A549 (cell line): ENCODE results near the gene SLC39A5. TPM values are rescaled to one million over a fixed set of nuclear protein-coding genes. Genes with fewer than 3 reads are reported as not detected.

Experiments used
- ATAC-seq, 2 experiments: fragments of 200-7000 bp in 1 of 2; fragments of >200 bp in 1 of 2; cut with Nextera tagmentation in 1 of 2; cut with Tn5 transposase in 1 of 2; 3 replicates each; pipeline versions ENCODE4 v1.8.0 to v1.9.1; 2018 to 2020; ENCODE audit warnings: mild to moderate bottlenecking in 1 of 2, moderate library complexity in 1 of 2
- CTCF ChIA-PET: fragments of 300-600 bp; sonication (Branson Sonifier 250); formaldehyde crosslinking; extraction: SDS; loops from one replicate; lab custom pipeline; 2021; ENCODE audit warnings: antibody characterized with exemption, inconsistent platforms; lab: Yijun Ruan, JAX
- POLR2A ChIA-PET: fragments of 350-600 bp; formaldehyde crosslinking; extraction: SDS; loops from one replicate; lab custom pipeline; 2021; ENCODE audit warnings: antibody characterized with exemption, inconsistent platforms; lab: Yijun Ruan, JAX
- DNase-seq, 2 experiments: peaks; one replicate each; pipeline versions ENCODE4 v3.0.0 to v3.0.0-alpha.2; 2011 to 2016; ENCODE audit warnings: low read depth in 1 of 2, low spot score in 1 of 2
- FAIRE-seq: peaks from 2 replicates; lab custom pipeline; 2011; peaks lifted over from hg19 to GRCh38; lab: Jason Lieb, UNC
- H3K27ac ChIP-seq, 2 experiments: fragments of >200 bp; sonication (Bioruptor Twin); formaldehyde crosslinking; 3 replicates each; pipeline ENCODE4 v1.5.1; 2016 to 2017
- H3K4me1 ChIP-seq: fragments of >200 bp; sonication (Bioruptor Twin); formaldehyde crosslinking; 3 replicates; pipeline ENCODE4 v1.6.1; 2016
- H3K4me2 ChIP-seq: fragments of >200 bp; sonication (Bioruptor Twin); formaldehyde crosslinking; 3 replicates; pipeline ENCODE4 v1.6.1; 2016
- H3K4me3 ChIP-seq: fragments of >200 bp; sonication (Bioruptor Twin); formaldehyde crosslinking; 3 replicates; pipeline ENCODE4 v1.5.1; 2016
- H3K9me3 ChIP-seq: fragments of >200 bp; sonication (Bioruptor Twin); formaldehyde crosslinking; 3 replicates; pipeline ENCODE4 v1.6.1; 2016
- CBX8 ChIP-seq: fragments of 200-600 bp; sonication (generic); IDR thresholded peaks from 2 replicates; pipeline ENCODE4 v1.6.1; 2016
- CEBPB ChIP-seq, 2 experiments: fragments of >200 bp in 1 of 2; sonication (Bioruptor Twin) in 1 of 2; formaldehyde crosslinking in 1 of 2; IDR thresholded peaks; 2 replicates each; pipeline ENCODE4 v1.6.1; 2012 to 2016
- CHD2 ChIP-seq: fragments of 150-350 bp; IDR thresholded peaks from 2 replicates; pipeline ENCODE4 v1.6.1; 2014; ENCODE audit warnings: low read length; ENCODE audit not compliant: partially characterized antibody
- CHD4 ChIP-seq: fragments of 200-600 bp; sonication (generic); IDR thresholded peaks from 2 replicates; pipeline ENCODE4 v1.6.1; 2016; ENCODE audit warnings: antibody characterized with exemption, mild to moderate bottlenecking, borderline replicate concordance
- EHMT2 ChIP-seq: fragments of 200-600 bp; sonication (generic); IDR thresholded peaks from 2 replicates; pipeline ENCODE4 v1.6.1; 2016; ENCODE audit warnings: antibody characterized with exemption, low read depth, mild to moderate bottlenecking, moderate library complexity
- ESRRA ChIP-seq: fragments of 150-350 bp; IDR thresholded peaks from 2 replicates; pipeline ENCODE4 v1.6.1; 2014; ENCODE audit warnings: mild to moderate bottlenecking, low read length, borderline replicate concordance
- FOSB ChIP-seq: fragments of 250-450 bp; sonication (Bioruptor Pico); IDR thresholded peaks from 2 replicates; pipeline ENCODE4 v1.5.0; 2020; ENCODE audit warnings: mild to moderate bottlenecking, moderate library complexity
- HEYL ChIP-seq: fragments of 250-450 bp; sonication (Bioruptor Pico); IDR thresholded peaks from 2 replicates; pipeline ENCODE4 v1.8.0; 2021; ENCODE audit warnings: mild to moderate bottlenecking, moderate library complexity
- HOXB13 ChIP-seq: fragments of 250-450 bp; sonication (Bioruptor Pico); IDR thresholded peaks from 2 replicates; pipeline ENCODE4 v1.5.0; 2020; ENCODE audit warnings: low read depth, mild to moderate bottlenecking, moderate library complexity
- HOXB5 ChIP-seq: fragments of 250-450 bp; sonication (Bioruptor Pico); IDR thresholded peaks from 2 replicates; pipeline ENCODE4 v1.5.0; 2020; ENCODE audit warnings: mild to moderate bottlenecking, moderate library complexity
- JUN ChIP-seq, 2 experiments: fragments of >200 bp; sonication (Bioruptor Twin); formaldehyde crosslinking; IDR thresholded peaks; 2 replicates in 1 of 2; 3 replicates in 1 of 2; pipeline ENCODE4 v1.6.1; 2016 to 2017
- JUNB ChIP-seq: fragments of >200 bp; sonication (Bioruptor Twin); formaldehyde crosslinking; IDR thresholded peaks from 2 replicates; pipeline ENCODE4 v1.6.1; 2016
- KDM5A ChIP-seq: fragments of 200-600 bp; sonication (generic); IDR thresholded peaks from 2 replicates; pipeline ENCODE4 v1.6.1; 2016; ENCODE audit warnings: antibody characterized with exemption, mild to moderate bottlenecking
- MAZ ChIP-seq: fragments of 150-350 bp; IDR thresholded peaks from 2 replicates; pipeline ENCODE4 v1.6.1; 2014; ENCODE audit warnings: antibody characterized with exemption, low read depth, low read length, borderline replicate concordance
- NPAS2 ChIP-seq: fragments of 250-450 bp; sonication (Bioruptor Pico); IDR thresholded peaks from 2 replicates; pipeline ENCODE4 v1.8.0; 2022; ENCODE audit warnings: mild to moderate bottlenecking, moderate library complexity, borderline replicate concordance
- POLR2AphosphoS2 ChIP-seq: conservative IDR thresholded peaks from 2 replicates; pipeline ENCODE4 v1.6.1; 2012; ENCODE audit warnings: low read length, improper control_type of control experiment, inconsistent platforms
- RCOR1 ChIP-seq: fragments of 150-350 bp; IDR thresholded peaks from 2 replicates; pipeline ENCODE4 v1.6.1; 2014; ENCODE audit warnings: antibody characterized with exemption, low read length, low read depth
- RNF2 ChIP-seq: fragments of 200-600 bp; sonication (generic); IDR thresholded peaks from 2 replicates; pipeline ENCODE4 v1.6.1; 2016; ENCODE audit warnings: low read depth, mild to moderate bottlenecking, antibody characterized with exemption, moderate library complexity, borderline replicate concordance
- SMC3 ChIP-seq: fragments of >200 bp; sonication (Bioruptor Twin); formaldehyde crosslinking; IDR thresholded peaks from 3 replicates; pipeline ENCODE4 v1.6.1; 2018; ENCODE audit warnings: inconsistent platforms
- ZC3H11A ChIP-seq: fragments of 450-650 bp; IDR thresholded peaks from 2 replicates; pipeline ENCODE4 v1.6.1; 2014; ENCODE audit warnings: antibody characterized with exemption, mild to moderate bottlenecking
- ZNF302 ChIP-seq: fragments of 250-450 bp; sonication (Bioruptor Pico); IDR thresholded peaks from 2 replicates; pipeline ENCODE4 v1.9.0; 2021; ENCODE audit warnings: inconsistent platforms, mild to moderate bottlenecking, moderate library complexity
- ZSCAN20 ChIP-seq: fragments of 250-450 bp; sonication (Bioruptor Pico); IDR thresholded peaks from 2 replicates; pipeline ENCODE4 v1.8.0; 2022; ENCODE audit warnings: mild to moderate bottlenecking, moderate library complexity
- WGBS: methylation state at CpG from one replicate; pipeline ENCODE4 v1.1.6; 2017; ENCODE audit errors: missing lambda C conversion rate; 5-methylcytosine and 5-hydroxymethylcytosine counted together
- polyA plus RNA-seq, 4 experiments: library from polyadenylated mRNA; depleted of rRNA in 3 of 4; stranded (reverse); fragments of >200 nt; fragmentation: RNase III in 1 of 4; extraction: RNeasy Plus Mini Kit Qiagen cat#74134 plus additional on column Dnase treatment in 1 of 4; gene quantifications; 2 replicates in 3 of 4; 3 replicates in 1 of 4; pipeline ENCODE4 v1.2.3, GENCODE V29; 2011 to 2017
- TF ChIP-seq, protein P1 (sequence below): IDR thresholded peaks from 2 replicates; pipeline ENCODE4 v1.6.1; 2012
- TF ChIP-seq, protein P2 (sequence below): fragments of 150-350 bp; IDR thresholded peaks from 2 replicates; pipeline ENCODE4 v1.6.1; 2014; ENCODE audit warnings: low read depth, mild to moderate bottlenecking, low read length
- TF ChIP-seq, protein P3 (sequence below): fragments of 450-650 bp; IDR thresholded peaks from 2 replicates; pipeline ENCODE4 v1.6.1; 2014; ENCODE audit warnings: antibody characterized with exemption
- TF ChIP-seq, protein P4 (sequence below): fragments of >200 bp; sonication (Bioruptor Twin); formaldehyde crosslinking; IDR thresholded peaks from 3 replicates; pipeline ENCODE4 v1.5.1; 2016
- TF ChIP-seq, protein P5 (sequence below): fragments of >200 bp; sonication (Bioruptor Twin); formaldehyde crosslinking; IDR thresholded peaks from 2 replicates; pipeline ENCODE4 v1.6.1; 2016
- TF ChIP-seq, protein P6 (sequence below): IDR thresholded peaks from 2 replicates; pipeline ENCODE4 v1.6.1; 2012; ENCODE audit warnings: low read depth, borderline replicate concordance
- TF ChIP-seq, protein P7 (sequence below): fragments of 250-450 bp; sonication (Bioruptor Pico); IDR thresholded peaks from 2 replicates; pipeline ENCODE4 v1.5.0; 2021; ENCODE audit warnings: mild to moderate bottlenecking, moderate library complexity, borderline replicate concordance

The SLC39A5 gene
- polyA plus RNA-seq, 2 of the 4 experiments (the other 2 are of a cell fraction) = 0.23 TPM; not detected in 1

DNA sequence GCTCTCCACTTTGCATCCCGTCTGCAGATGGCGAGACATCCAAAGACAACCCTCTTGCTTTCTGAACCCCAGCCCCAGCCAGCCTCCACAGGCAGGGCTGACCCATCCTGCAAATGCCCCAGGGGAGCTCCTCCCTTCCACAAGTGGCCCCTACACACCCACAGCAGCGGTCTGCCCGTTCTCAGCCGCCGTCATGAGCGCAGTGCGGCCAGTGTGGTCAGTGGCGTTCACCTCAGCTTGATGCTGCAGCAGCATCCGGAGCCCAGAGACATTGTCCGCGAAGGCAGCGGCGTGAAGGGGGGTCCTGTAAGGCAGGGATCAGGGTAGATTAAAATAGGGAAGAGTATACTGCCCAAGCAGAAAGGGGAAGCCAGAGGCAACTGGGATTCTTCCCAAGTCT is 14.6 kb downstream of the SLC39A5 start:
- ATAC-seq = no peak
- H3K4me1 ChIP-seq = peaks cover 19% of the 10 kb centered on the region
- no peak overlapping the region for H3K27ac ChIP-seq
- FAIRE-seq = no peak
- 96% methylated on average over 14 of the region's 14 CpGs for whole genome bisulfite sequencing
- no peak overlapping the region for H3K4me3 ChIP-seq
- CTCF ChIA-PET = interaction anchor here (0.6 to 8.4 kb wide), 6 partner anchors 8 to 26 kb away, joined by 3 to 101 read pairs (median 3); partner anchors contain the start of gene ANKRD52
- no peak for DNase-seq
- no peak overlapping the region for H3K4me2 ChIP-seq
- TF ChIP-seq CEBPB (IDR thresholded peaks at IDR 0.05) (no peak), HOXB5 (CRISPR knock-in tag) (no peak), FOSB (no peak), POLR2AphosphoS2 (no peak), CBX8 (no peak), CHD2 (no peak), ZC3H11A (no peak), HOXB13 (CRISPR knock-in tag) (no peak), EHMT2 (no peak), NPAS2 (CRISPR knock-in tag) (no peak)
- TF ChIP-seq, protein P1, sequence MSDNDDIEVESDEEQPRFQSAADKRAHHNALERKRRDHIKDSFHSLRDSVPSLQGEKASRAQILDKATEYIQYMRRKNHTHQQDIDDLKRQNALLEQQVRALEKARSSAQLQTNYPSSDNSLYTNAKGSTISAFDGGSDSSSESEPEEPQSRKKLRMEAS = no peak
- TF ChIP-seq, protein P2, sequence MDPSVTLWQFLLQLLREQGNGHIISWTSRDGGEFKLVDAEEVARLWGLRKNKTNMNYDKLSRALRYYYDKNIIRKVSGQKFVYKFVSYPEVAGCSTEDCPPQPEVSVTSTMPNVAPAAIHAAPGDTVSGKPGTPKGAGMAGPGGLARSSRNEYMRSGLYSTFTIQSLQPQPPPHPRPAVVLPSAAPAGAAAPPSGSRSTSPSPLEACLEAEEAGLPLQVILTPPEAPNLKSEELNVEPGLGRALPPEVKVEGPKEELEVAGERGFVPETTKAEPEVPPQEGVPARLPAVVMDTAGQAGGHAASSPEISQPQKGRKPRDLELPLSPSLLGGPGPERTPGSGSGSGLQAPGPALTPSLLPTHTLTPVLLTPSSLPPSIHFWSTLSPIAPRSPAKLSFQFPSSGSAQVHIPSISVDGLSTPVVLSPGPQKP = no peak
- TF ChIP-seq, protein P3, sequence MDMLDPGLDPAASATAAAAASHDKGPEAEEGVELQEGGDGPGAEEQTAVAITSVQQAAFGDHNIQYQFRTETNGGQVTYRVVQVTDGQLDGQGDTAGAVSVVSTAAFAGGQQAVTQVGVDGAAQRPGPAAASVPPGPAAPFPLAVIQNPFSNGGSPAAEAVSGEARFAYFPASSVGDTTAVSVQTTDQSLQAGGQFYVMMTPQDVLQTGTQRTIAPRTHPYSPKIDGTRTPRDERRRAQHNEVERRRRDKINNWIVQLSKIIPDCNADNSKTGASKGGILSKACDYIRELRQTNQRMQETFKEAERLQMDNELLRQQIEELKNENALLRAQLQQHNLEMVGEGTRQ = no peak
- TF ChIP-seq, protein P4, sequence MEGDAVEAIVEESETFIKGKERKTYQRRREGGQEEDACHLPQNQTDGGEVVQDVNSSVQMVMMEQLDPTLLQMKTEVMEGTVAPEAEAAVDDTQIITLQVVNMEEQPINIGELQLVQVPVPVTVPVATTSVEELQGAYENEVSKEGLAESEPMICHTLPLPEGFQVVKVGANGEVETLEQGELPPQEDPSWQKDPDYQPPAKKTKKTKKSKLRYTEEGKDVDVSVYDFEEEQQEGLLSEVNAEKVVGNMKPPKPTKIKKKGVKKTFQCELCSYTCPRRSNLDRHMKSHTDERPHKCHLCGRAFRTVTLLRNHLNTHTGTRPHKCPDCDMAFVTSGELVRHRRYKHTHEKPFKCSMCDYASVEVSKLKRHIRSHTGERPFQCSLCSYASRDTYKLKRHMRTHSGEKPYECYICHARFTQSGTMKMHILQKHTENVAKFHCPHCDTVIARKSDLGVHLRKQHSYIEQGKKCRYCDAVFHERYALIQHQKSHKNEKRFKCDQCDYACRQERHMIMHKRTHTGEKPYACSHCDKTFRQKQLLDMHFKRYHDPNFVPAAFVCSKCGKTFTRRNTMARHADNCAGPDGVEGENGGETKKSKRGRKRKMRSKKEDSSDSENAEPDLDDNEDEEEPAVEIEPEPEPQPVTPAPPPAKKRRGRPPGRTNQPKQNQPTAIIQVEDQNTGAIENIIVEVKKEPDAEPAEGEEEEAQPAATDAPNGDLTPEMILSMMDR = no peak
- TF ChIP-seq, protein P5, sequence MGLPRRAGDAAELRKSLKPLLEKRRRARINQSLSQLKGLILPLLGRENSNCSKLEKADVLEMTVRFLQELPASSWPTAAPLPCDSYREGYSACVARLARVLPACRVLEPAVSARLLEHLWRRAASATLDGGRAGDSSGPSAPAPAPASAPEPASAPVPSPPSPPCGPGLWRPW = no peak
- TF ChIP-seq, all 56 proteins: peak for 0
- no peaks in the 10 kb centered on the region for H3K9me3 ChIP-seq
- POLR2A ChIA-PET = no interaction called here

DNA sequence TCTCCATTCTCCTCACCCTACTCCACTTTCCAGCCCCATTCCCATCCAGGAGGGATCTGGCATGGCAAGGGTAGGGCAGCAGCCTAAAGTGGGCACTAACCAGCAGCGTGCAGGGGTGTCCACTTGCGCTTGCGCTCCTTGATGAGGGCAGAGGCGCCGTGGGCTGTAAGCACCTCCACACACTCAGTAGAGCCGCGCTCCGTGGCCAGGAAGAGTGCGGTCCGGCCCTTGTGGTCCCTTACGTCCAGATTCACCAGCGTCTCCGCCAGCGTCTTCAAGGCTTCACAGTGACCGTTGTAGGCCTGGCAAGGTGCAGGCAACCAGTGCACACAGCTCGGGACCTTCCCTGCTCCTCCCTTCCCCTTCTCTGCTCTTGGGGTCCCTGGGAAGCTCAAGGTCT is 18.1 kb downstream of the SLC39A5 start:
- Histone ChIP-seq H3K4me1 (peaks cover 19% of the 10 kb centered on the region), H3K27ac (no peak overlapping the region), H3K4me3 (no peak overlapping the region), H3K9me3 (no peaks in the 10 kb centered on the region)
- ATAC-seq = no peak; a peak in 1 of 6 replicates
- 95% methylated on average over 16 of the region's 16 CpGs for WGBS
- no peak for DNase-seq
- ChIA-PET POLR2A (interaction anchor here (0.7 kb wide), 1 partner anchor 85 kb away, joined by 4 read pairs; no protein-coding TSS in a partner anchor), CTCF (interaction anchor here (0.5 to 14.6 kb wide), 8 partner anchors 9 to 113 kb away, joined by 3 to 146 read pairs (median 6); partner anchors contain the start of genes ANKRD52, COQ10A and SMARCC2)
- FAIRE-seq = no peak
- TF ChIP-seq RCOR1 = no peak
- TF ChIP-seq MAZ = no peak
- no peak for TF ChIP-seq KDM5A
- no peak for TF ChIP-seq ZSCAN20 (CRISPR knock-in tag)
- no peak for TF ChIP-seq CHD4
- no peak for TF ChIP-seq CEBPB (IDR thresholded peaks at IDR 0.05)
- TF ChIP-seq, protein P4 = no peak
- no peak for TF ChIP-seq ESRRA
- no peak for TF ChIP-seq JUN (IDR thresholded peaks at IDR 0.05)
- TF ChIP-seq, protein P6, sequence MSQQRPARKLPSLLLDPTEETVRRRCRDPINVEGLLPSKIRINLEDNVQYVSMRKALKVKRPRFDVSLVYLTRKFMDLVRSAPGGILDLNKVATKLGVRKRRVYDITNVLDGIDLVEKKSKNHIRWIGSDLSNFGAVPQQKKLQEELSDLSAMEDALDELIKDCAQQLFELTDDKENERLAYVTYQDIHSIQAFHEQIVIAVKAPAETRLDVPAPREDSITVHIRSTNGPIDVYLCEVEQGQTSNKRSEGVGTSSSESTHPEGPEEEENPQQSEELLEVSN = no peak
- no peak for TF ChIP-seq JUNB
- TF ChIP-seq ZNF302 (CRISPR knock-in tag) = no peak
- no peak for TF ChIP-seq SMC3
- no peak for TF ChIP-seq HEYL
- no peak for TF ChIP-seq CBX8
- TF ChIP-seq EHMT2 = no peak
- TF ChIP-seq, protein P7, sequence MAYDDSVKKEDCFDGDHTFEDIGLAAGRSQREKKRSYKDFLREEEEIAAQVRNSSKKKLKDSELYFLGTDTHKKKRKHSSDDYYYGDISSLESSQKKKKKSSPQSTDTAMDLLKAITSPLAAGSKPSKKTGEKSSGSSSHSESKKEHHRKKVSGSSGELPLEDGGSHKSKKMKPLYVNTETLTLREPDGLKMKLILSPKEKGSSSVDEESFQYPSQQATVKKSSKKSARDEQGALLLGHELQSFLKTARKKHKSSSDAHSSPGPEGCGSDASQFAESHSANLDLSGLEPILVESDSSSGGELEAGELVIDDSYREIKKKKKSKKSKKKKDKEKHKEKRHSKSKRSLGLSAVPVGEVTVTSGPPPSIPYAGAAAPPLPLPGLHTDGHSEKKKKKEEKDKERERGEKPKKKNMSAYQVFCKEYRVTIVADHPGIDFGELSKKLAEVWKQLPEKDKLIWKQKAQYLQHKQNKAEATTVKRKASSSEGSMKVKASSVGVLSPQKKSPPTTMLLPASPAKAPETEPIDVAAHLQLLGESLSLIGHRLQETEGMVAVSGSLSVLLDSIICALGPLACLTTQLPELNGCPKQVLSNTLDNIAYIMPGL = no peak
- TF ChIP-seq RNF2 = no peak
- TF ChIP-seq, all 56 proteins: peak for 0
- H3K4me2 ChIP-seq = no peak overlapping the region
